Measurements from ENCODE around the gene S100A3.
A peak's percentile ranks its signal among the peaks of the same experiment; 100 is the strongest.

S100A3 gene

DNA sequence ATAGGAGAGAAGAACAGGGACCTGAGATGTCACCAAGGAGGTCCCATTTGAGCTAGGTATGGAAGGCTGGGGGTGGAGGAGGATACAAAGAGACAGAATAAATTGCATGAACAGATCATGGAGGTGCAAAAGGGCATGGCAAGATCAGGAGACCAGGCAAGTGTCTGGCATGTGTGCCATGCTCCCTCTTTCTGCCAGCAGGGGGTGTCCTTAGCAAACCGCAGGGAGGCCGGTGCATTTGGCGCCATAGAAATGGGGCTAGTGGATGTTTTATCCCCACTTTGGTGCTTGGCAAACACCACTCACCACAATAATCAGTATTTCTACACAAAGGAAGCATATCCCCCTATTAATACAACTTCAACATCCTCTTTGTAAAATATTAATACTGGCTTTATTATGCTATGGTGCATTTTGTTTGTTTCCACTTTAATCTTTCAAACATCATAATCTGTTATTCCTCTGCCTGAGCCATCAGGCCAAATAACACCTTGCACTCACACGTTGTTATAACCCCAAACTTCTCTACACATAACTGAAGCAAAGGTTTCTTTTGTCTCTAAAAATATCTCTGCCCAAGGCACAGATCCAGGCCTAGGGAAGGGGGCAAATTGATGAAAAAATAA, 39.2 kb downstream of the S100A3 start:
- in situ Hi-C loops (cut with MboI; ENCODE audit: low sequenced_read_pairs, unreplicated experiment) = loop anchor here (5.0 kb wide), 1 partner anchor 62 kb away; no protein-coding TSS in a partner anchor
- TF ChIP-seq, protein P1, sequence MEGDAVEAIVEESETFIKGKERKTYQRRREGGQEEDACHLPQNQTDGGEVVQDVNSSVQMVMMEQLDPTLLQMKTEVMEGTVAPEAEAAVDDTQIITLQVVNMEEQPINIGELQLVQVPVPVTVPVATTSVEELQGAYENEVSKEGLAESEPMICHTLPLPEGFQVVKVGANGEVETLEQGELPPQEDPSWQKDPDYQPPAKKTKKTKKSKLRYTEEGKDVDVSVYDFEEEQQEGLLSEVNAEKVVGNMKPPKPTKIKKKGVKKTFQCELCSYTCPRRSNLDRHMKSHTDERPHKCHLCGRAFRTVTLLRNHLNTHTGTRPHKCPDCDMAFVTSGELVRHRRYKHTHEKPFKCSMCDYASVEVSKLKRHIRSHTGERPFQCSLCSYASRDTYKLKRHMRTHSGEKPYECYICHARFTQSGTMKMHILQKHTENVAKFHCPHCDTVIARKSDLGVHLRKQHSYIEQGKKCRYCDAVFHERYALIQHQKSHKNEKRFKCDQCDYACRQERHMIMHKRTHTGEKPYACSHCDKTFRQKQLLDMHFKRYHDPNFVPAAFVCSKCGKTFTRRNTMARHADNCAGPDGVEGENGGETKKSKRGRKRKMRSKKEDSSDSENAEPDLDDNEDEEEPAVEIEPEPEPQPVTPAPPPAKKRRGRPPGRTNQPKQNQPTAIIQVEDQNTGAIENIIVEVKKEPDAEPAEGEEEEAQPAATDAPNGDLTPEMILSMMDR (IDR thresholded peaks at IDR 0.05; ENCODE audit: borderline replicate concordance, control extremely low read depth, extremely low read depth, insufficient read depth, missing control alignments) = no peak
- DNase-seq (ENCODE audit: low spot score) = peak; percentile 70

DNA sequence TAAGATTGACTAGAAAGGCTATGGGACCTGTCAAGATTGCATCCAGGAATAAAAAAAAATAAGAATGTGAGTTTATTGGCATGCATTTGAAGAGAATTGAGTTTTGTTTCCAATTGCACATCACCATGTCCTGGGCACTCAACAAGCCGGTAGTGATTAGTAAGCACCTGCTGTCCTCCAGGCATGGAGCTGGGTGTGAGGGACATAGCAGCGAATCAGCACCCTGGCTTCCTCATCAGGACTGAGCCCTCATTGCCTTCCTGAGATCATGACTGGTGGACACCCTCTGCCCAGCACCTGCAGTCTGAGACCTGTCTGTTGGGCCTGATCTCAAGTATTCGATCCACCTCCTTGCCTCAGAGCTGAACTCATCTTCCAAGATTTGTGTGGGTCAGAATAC, 40.0 kb downstream of the S100A3 start:
- TF ChIP-seq, protein P1 (IDR thresholded peaks at IDR 0.05; ENCODE audit: borderline replicate concordance, control extremely low read depth, extremely low read depth, insufficient read depth, missing control alignments) = no peak
- in situ Hi-C loops (cut with MboI; ENCODE audit: low sequenced_read_pairs, unreplicated experiment) = no loop called here

DNA sequence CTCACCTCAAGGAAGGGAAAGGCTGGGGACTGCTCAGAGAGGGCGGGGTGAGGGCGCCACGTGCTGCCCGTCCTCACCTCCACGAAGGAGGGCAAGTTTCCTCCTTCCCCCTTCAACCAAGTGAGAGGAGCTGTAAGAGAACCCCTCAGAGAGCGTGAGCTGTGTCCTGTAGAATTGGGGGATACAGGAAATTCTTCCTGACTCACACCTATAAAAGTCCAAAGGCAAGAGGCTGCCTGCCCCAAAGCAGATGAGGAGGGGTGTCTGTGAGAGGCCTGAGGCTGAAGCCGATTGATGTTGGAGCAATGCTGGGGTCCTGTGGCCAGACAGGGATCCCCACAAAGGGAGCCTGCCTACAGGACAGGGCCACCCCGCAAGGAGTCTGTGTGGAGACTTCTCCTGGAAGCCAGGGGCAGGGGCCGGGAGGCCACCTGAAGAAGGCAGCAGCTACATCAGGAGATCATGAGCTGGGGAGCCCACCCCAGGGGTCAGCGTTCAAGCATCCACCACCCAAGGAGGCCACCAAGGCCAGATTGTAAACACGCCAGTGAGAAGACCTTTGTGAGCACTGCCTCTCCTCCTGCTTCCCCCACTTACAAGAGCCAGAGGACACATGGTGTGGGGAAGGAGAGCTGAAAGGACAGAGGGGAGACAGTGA, 41.0 kb downstream of the S100A3 start:
- TF ChIP-seq, protein P1 (IDR thresholded peaks at IDR 0.05; ENCODE audit: borderline replicate concordance, control extremely low read depth, extremely low read depth, insufficient read depth, missing control alignments) = no peak
- no peak for DNase-seq (ENCODE audit: low spot score)
- in situ Hi-C loops (cut with MboI; ENCODE audit: low sequenced_read_pairs, unreplicated experiment) = no loop called here

More for the DNA sequence above, 40.0 kb downstream of the S100A3 start:
- no peak for DNase-seq (ENCODE audit: low spot score)

DNA sequence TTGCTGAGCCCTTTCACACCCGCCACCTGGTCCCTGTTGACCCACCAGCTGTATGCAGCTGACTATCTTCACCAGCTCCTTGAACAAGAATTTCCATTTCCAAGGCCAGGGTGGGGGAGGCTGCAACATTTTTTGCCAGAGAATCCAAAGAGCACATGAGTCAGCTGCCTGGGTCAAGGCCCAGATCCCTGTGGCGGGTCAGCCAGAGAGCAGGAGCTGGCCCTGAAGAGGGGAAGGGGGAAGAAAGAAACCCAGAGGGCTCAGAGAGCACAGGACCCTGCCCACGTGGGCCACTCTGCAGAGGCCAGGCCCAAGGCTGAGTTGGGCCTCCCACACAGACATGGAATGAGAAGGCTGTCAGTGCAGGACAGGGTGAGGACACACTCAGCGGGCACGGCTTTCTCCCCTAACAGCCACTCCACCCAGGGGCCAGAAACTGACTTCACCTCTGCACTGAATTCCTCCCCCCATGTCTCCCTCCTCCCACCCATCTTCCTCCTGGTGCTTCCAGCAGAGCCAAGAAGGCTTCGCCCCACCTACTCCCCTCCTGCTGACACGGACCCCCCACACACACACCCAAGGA, 42.1 kb downstream of the S100A3 start:
- TF ChIP-seq, protein P1 (IDR thresholded peaks at IDR 0.05; ENCODE audit: borderline replicate concordance, control extremely low read depth, extremely low read depth, insufficient read depth, missing control alignments) = no peak
- in situ Hi-C loops (cut with MboI; ENCODE audit: low sequenced_read_pairs, unreplicated experiment) = no loop called here
- DNase-seq (ENCODE audit: low spot score) = no peak

DNA sequence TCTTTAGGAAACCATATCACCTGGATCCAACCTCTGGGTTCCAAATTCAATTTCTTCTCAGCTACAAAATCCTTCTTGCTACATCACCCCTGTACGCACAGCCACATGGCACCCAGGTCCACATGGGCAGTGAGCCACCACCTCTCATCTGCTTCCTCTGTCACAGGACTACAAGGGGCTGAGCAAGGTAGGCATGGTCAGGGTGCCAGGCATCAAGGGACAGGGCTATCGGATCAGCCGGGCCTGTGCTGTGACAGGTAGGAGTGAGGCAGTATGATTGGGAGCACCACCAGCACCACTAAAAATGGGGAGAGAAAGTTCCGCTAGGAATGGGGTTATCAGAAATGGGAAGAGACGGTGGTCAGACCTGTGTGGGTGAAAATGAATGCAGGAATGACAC, 42.7 kb downstream of the S100A3 start:
- in situ Hi-C loops (cut with MboI; ENCODE audit: low sequenced_read_pairs, unreplicated experiment) = no loop called here
- DNase-seq (ENCODE audit: low spot score) = no peak
- TF ChIP-seq, protein P1 (IDR thresholded peaks at IDR 0.05; ENCODE audit: borderline replicate concordance, control extremely low read depth, extremely low read depth, insufficient read depth, missing control alignments) = no peak

DNA sequence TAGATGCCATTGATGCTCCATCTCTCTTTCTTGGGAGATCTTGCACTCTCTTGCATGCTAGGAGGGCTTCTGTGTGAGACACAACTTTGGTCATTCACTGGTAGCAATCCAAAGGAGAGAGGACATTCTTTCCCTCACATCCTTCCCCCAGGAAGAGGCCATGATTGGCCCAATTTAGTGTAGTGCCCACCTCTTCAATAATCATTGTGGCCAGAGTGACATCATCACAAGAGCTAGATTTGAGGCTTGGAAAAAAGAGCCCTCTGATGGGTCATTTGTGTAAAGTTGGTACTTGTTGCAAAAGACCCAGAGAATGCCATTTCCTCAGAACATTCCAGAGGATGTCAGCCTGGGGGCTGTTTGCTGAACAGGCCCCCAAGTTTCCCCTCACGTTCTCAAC, 43.5 kb downstream of the S100A3 start:
- DNase-seq (ENCODE audit: low spot score) = no peak
- TF ChIP-seq, protein P1 (IDR thresholded peaks at IDR 0.05; ENCODE audit: borderline replicate concordance, control extremely low read depth, extremely low read depth, insufficient read depth, missing control alignments) = no peak
- in situ Hi-C loops (cut with MboI; ENCODE audit: low sequenced_read_pairs, unreplicated experiment) = no loop called here

All from GM13976 (cell line).